GM08714 (cell line): ENCODE measurements around the gene MED12L.
"Not testable (repeated sequence)": the region's sequence is repeated elsewhere in the genome, so short reads cannot be mapped to it uniquely, and the experiment has no call there.

Source experiments
- H3K4me3 ChIP-seq: fragments of 200-500 bp; sonication (Bioruptor generic); 2 replicates; pipeline ENCODE4 v1.5.1; 2014; ENCODE audit warnings: mild to moderate bottlenecking, low read length, inconsistent platforms
- ZNF274 ChIP-seq: IDR thresholded peaks from 2 replicates; pipeline ENCODE4 v1.6.1; 2012; ENCODE audit warnings: mild to moderate bottlenecking, low read depth, low read length

MED12L gene

DNA sequence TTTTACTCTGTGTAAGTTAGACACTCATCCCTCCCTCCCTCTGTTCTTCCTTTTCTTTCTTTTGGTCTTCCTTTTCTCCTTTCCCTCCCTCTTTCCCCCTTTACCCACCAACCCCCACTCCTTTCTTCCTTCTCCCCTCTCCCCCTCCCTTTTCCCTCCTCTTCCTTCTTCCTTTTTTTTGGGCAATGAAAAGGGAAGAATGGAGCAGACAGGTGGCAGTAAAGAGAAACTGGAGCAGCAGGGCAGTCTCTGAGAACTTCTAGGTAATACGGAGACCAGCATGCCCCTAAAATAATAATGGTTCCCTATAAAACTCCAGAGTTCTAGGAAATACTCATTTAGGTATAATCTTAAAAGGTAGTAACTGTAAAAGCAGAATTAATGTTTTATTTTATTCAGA lies 129.0 kb downstream of the MED12L start:
- H3K4me3 ChIP-seq = no peak overlapping the region
- no peak for TF ChIP-seq ZNF274

DNA sequence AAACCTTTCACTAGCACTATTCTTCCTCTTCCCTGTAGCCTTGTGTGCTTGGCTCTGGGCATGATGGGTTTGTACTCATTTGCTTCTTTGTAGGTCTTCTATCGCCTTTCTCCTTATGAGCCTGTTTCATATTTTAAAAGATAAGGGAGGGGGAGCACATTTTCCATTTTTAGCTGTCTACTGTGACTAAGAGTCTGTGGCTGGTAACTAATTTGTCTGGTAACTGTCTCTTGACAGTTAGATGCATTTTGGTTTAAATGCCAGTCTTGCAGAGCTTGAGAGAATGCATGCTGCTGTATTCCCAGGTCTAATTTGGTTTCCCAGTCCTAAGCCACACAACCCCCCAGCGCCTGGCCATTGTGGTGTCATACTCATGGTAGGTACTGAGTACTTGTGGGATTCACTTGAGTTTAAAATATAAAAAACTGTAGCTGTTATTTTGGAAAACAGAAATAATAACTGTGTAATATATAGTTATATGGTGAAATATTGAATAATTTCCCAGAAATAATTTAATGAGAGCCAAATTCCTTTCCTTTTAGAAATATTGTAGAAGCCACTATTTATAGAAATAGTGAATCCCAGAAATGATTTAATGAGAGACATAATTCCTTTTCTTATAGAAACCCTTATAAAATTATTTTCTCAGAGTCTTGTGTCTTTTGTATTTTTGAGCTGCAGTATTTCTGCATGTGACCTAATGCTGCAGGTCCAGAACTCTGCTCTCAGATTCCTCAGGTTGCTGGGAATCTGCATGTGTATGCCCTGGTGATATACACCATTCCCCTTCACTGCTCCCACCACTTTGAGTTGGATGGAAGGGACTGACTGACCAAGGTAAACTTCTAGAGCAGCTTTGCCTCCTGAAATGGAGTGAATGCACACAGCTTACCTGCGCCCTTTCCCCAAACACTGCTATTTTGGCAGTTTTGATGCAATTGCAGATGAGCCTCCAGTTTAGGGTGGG lies 131.5 kb downstream of the MED12L start:
- H3K4me3 ChIP-seq = no peak overlapping the region
- TF ChIP-seq ZNF274 = no peak

DNA sequence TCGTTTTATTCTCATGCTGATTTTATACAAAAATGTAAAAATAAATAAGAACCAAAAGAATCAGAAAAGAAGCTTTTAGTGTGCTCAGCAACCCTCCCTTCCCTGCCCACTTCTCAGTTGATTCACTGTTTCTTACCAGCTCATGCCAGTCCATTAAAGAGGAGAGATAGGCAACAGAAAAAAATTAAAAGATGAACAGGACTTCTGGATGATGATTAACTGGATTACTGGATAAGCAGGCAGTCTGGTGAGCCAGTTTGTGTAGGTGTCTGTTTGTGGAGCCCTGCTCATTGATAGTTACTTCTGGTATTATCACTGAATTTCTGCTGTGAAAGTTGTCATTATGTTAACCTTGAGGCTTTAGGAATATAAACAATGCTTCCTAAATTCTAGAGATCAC lies 132.7 kb downstream of the MED12L start:
- no peak overlapping the region for H3K4me3 ChIP-seq
- no peak for TF ChIP-seq ZNF274

DNA sequence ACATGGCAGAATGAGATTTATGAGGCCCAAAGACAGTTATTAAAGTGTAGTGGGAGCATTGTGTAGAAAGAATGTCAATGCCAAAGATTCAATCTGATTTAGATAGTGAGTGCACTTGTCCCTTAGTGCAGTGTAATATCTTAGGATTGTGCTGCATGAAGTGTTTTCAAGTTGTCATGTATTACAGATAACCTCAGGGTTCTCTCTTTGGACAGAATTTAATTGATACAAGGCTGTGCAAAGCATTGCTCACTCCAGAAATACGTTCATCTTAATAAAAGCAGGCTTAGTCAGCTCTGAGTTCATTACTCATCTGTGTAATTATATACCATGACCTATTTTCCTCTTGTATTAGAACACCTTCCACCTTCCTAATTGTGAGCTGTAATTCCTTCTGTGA lies 133.6 kb downstream of the MED12L start:
- TF ChIP-seq ZNF274 = no peak
- no peak overlapping the region for H3K4me3 ChIP-seq

GRCh38 chr3:151224268-151224866 lies 138.9 kb downstream of the MED12L start:
- H3K4me3 ChIP-seq = no peak overlapping the region
- TF ChIP-seq ZNF274 = no peak

DNA sequence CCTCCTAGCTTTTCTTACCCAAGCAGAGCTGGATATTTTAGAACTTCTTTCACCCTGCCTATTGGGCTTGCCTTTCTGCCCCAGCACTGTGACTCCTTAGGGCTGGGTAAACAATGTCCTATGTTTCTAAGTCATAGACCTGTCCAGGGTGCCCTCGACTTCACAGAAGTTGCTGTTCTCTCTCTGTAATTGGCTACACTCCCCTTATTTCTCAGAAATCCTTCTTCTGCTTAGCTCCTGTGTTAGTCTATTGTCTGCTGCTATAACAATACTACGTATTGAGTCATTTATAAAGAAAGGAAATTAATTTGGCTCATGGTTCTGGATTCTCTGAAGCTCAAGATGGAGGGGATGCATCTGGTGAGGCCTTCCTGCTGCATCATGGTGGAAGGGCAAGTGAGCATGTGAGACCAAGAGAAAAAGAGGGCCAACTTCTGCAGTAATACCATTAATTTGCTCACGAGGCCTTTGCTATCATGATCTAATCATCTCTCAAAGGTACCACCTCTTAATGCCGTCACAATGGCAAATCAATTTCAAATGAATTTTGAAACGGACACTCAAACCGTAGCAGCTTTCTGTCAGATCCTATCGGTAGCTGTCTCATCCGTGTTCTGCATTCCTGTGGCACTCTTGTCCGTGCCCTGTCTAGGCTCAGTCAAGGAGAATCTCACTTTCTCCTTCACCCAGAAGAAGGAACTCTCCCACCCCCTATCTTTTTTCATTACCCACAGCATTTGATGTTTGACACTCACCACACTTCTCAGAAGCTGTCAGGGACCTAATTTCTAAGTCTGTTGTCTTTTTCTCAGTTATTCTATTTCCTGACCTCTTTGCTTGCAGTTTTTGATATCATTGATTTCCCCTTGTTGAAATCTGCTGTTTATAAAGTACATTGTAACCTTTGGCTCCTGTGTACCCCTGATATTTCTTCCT lies 139.8 kb downstream of the MED12L start:
- H3K4me3 ChIP-seq = no peak overlapping the region
- TF ChIP-seq ZNF274 = no peak

GRCh38 chr3:151226088-151226563 lies 140.7 kb downstream of the MED12L start:
- no peak for TF ChIP-seq ZNF274
- no peak overlapping the region for H3K4me3 ChIP-seq

GRCh38 chr3:151226825-151227224 lies 141.4 kb downstream of the MED12L start:
- TF ChIP-seq ZNF274 = no peak
- no peak overlapping the region for H3K4me3 ChIP-seq

- H3K4me3 ChIP-seq = no peak overlapping the region; the same call in 1 of the 2 replicates
Measured at GRCh38 chr3:151227266-151227806, 141.9 kb downstream of the MED12L start.

DNA sequence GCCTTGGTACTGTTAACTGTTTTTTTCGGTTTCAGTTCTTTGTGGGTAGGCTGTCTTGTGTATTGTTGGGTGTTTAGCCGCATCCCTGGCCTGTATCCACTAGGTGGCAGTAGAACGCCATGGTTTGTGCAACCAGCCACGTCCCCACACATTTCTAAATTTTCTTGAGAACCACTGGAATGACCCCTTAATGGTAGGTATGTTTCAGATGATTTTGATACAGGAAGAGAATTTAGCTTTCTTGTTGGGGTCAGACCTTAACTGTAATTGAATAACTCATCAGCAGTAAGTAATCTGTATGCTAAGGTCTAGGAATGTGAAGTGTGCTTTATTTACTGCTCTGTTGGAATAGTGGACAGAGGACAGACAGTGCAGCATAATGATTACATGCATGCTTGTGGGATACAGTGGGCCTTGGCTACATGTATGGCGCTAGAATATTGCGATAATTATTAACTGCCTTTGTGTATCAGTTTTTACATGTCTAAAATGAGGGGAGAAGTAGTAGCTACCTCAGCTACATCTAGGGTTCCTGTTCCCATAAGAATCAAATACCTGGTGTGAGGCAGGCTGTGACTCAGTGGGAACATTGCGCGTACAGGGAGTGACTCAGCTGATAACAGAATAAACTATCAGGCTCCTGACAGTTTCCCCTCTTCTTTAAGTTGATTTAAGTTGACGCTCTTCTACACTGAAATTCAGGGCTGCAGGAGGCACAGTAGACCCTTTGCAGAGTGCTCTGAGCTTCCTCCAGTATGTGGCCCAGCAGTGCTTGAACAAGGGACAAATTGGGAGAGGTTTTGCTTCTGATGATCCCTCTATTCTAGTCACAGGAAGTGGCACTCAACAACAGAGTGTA lies 142.6 kb downstream of the MED12L start:
- TF ChIP-seq ZNF274 = no peak
- no peak overlapping the region; the same call in 1 of the 2 replicates for H3K4me3 ChIP-seq

More at GRCh38 chr3:151227266-151227806, 141.9 kb downstream of the MED12L start:
- TF ChIP-seq ZNF274 = no peak

GRCh38 chr3:151228666-151229040 lies 143.2 kb downstream of the MED12L start:
- H3K4me3 ChIP-seq = no peak overlapping the region
- TF ChIP-seq ZNF274 = no peak

GRCh38 chr3:151230646-151231045 lies 145.2 kb downstream of the MED12L start:
- H3K4me3 ChIP-seq = no peak overlapping the region

GRCh38 chr3:151232403-151232802 lies 146.9 kb downstream of the MED12L start:
- not testable (repeated sequence) for H3K4me3 ChIP-seq

More at GRCh38 chr3:151230646-151231045, 145.2 kb downstream of the MED12L start:
- no peak for TF ChIP-seq ZNF274
